ENCODE measurements around the gene SIGLEC1. TPM values are rescaled to one million over a fixed set of nuclear protein-coding genes. Genes with fewer than 3 reads are reported as not detected.

The SIGLEC1 gene
- total RNA-seq, 4 donors from 2014 or later = 1.0 to 7.9 (median 3.4) TPM

- Histone ChIP-seq H3K4me1 (no peaks in the 10 kb centered on the region), H3K4me3 (no peak overlapping the region), H3K36me3 (no peaks in the 10 kb centered on the region), H3K27me3 (no peaks in the 10 kb centered on the region), H3K9me3 (no peaks in the 10 kb centered on the region), H3K27ac (peak overlapping the region; percentile 63 to 71)
- TF ChIP-seq POLR2A (IDR thresholded peaks at IDR 0.05) = no peak
- TF ChIP-seq, protein P1, sequence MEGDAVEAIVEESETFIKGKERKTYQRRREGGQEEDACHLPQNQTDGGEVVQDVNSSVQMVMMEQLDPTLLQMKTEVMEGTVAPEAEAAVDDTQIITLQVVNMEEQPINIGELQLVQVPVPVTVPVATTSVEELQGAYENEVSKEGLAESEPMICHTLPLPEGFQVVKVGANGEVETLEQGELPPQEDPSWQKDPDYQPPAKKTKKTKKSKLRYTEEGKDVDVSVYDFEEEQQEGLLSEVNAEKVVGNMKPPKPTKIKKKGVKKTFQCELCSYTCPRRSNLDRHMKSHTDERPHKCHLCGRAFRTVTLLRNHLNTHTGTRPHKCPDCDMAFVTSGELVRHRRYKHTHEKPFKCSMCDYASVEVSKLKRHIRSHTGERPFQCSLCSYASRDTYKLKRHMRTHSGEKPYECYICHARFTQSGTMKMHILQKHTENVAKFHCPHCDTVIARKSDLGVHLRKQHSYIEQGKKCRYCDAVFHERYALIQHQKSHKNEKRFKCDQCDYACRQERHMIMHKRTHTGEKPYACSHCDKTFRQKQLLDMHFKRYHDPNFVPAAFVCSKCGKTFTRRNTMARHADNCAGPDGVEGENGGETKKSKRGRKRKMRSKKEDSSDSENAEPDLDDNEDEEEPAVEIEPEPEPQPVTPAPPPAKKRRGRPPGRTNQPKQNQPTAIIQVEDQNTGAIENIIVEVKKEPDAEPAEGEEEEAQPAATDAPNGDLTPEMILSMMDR (IDR thresholded peaks at IDR 0.05) = no peak
- no peak for DNase-seq
- intact Hi-C loops (cut with DNase I; ENCODE audit: low total_unique reads) = no loop called here
Measured at GRCh38 chr20:3739054-3739925, 26.9 kb upstream of the SIGLEC1 start.

GRCh38 chr20:3738111-3739053 lies 26.0 kb upstream of the SIGLEC1 start:
- no peaks in the 10 kb centered on the region for H3K9me3 ChIP-seq
- no peaks in the 10 kb centered on the region for H3K27me3 ChIP-seq
- TF ChIP-seq, protein P1 (IDR thresholded peaks at IDR 0.05) = no peak
- TF ChIP-seq POLR2A (IDR thresholded peaks at IDR 0.05) = no peak
- H3K36me3 ChIP-seq = no peaks in the 10 kb centered on the region
- intact Hi-C loops (cut with DNase I; ENCODE audit: low total_unique reads) = no loop called here
- H3K27ac ChIP-seq = peak overlapping the region in 1 of 2 donors; percentile 8
- DNase-seq = no peak
- peaks cover 0 to 4% of the 10 kb centered on the region in 2 donors for H3K4me1 ChIP-seq
- no peak overlapping the region for H3K4me3 ChIP-seq

GRCh38 chr20:3735768-3736167 lies 23.4 kb upstream of the SIGLEC1 start:
- no peaks in the 10 kb centered on the region for H3K27me3 ChIP-seq
- H3K9me3 ChIP-seq = no peaks in the 10 kb centered on the region
- peaks cover 0 to 8% of the 10 kb centered on the region in 2 donors for H3K4me1 ChIP-seq
- H3K27ac ChIP-seq = no peak overlapping the region
- H3K36me3 ChIP-seq = no peaks in the 10 kb centered on the region
- intact Hi-C loops (cut with DNase I; ENCODE audit: low total_unique reads) = no loop called here
- no peak overlapping the region for H3K4me3 ChIP-seq
- no peak for DNase-seq
- TF ChIP-seq POLR2A (IDR thresholded peaks at IDR 0.05) = no peak
- TF ChIP-seq, protein P1 (IDR thresholded peaks at IDR 0.05) = no peak

DNA sequence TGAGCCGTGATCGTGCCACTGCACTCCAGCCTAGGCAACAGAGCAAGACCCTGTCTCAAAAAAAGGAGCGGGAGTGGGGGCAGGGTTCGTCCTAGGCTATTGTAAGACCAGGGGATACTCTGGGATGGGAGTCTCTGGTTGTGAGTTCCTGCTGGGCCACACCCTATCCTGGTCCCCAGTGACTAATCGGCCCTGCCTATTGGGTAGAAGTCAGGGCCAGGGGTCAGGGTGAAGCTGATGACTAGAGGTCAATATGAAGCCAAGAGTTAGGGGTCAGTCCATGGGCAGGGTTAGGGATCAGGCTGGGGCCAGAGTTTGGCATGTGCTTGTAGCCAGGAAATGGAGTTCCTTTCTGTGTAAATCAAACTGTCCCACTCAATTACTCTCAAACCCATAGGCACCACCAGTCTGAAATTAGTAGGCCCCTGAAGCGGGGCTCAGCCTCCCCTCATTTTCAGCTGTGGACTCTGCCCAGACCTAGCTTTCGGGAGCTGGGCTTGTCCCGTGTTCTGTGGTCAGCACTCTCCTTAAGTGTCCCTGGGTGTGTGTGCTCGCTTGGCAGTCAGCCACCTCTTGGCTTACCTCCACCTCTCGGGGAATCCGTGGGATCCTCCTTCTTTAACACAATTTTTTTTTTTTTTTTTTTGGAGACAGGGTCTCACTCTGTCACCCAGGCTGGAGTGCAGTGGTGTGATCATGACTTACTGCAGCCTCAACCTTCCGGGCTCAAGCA lies 21.9 kb upstream of the SIGLEC1 start:
- no peaks in the 10 kb centered on the region for H3K9me3 ChIP-seq
- intact Hi-C loops (cut with DNase I; ENCODE audit: low total_unique reads) = no loop called here
- H3K36me3 ChIP-seq = no peaks in the 10 kb centered on the region
- H3K4me1 ChIP-seq = peaks cover 0 to 8% of the 10 kb centered on the region in 2 donors
- H3K4me3 ChIP-seq = peak overlapping the region in 1 of 2 donors; percentile 26
- no peak for TF ChIP-seq POLR2A (IDR thresholded peaks at IDR 0.05)
- TF ChIP-seq, protein P1 (IDR thresholded peaks at IDR 0.05) = no peak
- H3K27me3 ChIP-seq = no peaks in the 10 kb centered on the region
- peak; percentile 51 to 64 for DNase-seq
- H3K27ac ChIP-seq = peak overlapping the region; percentile 86 to 87
